Smooth muscle cell (in vitro differentiated cells): ENCODE data around the gene SNX27. TPM values are rescaled to one million over a fixed set of nuclear protein-coding genes. Genes with fewer than 3 reads are reported as not detected.

Experiments used
- DNase-seq: peaks from one replicate; lab custom pipeline; 2025; ENCODE audit not compliant: unreplicated experiment; lab: John Stamatoyannopoulos, UW
- H2AFZ ChIP-seq: fragments of 200-600 bp; sonication (generic); 2 replicates; pipeline ENCODE4 v1.6.0; 2016; ENCODE audit warnings: antibody characterized with exemption, low read depth, mild to moderate bottlenecking
- H3F3A ChIP-seq: fragments of 200-600 bp; sonication (generic); 2 replicates; pipeline ENCODE4 v1.6.0; 2017; ENCODE audit warnings: antibody characterized with exemption, low read depth
- H3K27ac ChIP-seq: fragments of 200-600 bp; sonication (generic); 2 replicates; pipeline ENCODE4 v1.5.1; 2016; ENCODE audit warnings: low read depth, mild to moderate bottlenecking
- H3K27me3 ChIP-seq: fragments of 200-600 bp; sonication (generic); 2 replicates; pipeline ENCODE4 v1.6.1; 2016; ENCODE audit warnings: low read depth, mild to moderate bottlenecking
- H3K36me3 ChIP-seq: fragments of 200-600 bp; sonication (generic); 2 replicates; pipeline ENCODE4 v1.5.1; 2016; ENCODE audit warnings: low read depth
- H3K4me1 ChIP-seq: fragments of 200-600 bp; sonication (generic); 2 replicates; pipeline ENCODE4 v1.5.1; 2016; ENCODE audit warnings: low read depth
- H3K4me2 ChIP-seq: fragments of 200-600 bp; sonication (generic); 2 replicates; pipeline ENCODE4 v1.6.0; 2016; ENCODE audit warnings: mild to moderate bottlenecking
- H3K4me3 ChIP-seq: fragments of 200-600 bp; sonication (generic); 2 replicates; pipeline ENCODE4 v1.5.1; 2016; ENCODE audit warnings: mild to moderate bottlenecking
- H3K79me2 ChIP-seq: fragments of 200-600 bp; sonication (generic); 2 replicates; pipeline ENCODE4 v1.6.0; 2016; ENCODE audit warnings: low read depth, mild to moderate bottlenecking
- H3K9ac ChIP-seq: fragments of 200-600 bp; sonication (generic); 2 replicates; pipeline ENCODE4 v1.6.0; 2016; ENCODE audit warnings: low read depth
- H3K9me3 ChIP-seq: fragments of 200-600 bp; sonication (generic); replicated peaks from 2 replicates; pipeline ENCODE4 v1.5.1; 2016; ENCODE audit warnings: low read depth
- H4K20me1 ChIP-seq: fragments of 200-600 bp; sonication (generic); 2 replicates; pipeline ENCODE4 v1.6.0; 2016; ENCODE audit warnings: low read depth
- WGBS: methylation state at CpG from one replicate; pipeline ENCODE4 v1.1.7; 2016; ENCODE audit warnings: low lambda C conversion rate; 5-methylcytosine and 5-hydroxymethylcytosine counted together
- polyA plus RNA-seq: library from polyadenylated mRNA; unstranded; fragments of >200 nt; fragmentation: Nextera tagmentation; extraction: Ambion mirVana; gene quantifications from 2 replicates; pipeline ENCODE4 v1.2.1, GENCODE V29; 2016
- total RNA-seq: library from RNA; depleted of rRNA; stranded (reverse); fragments of >200 nt; gene quantifications from 2 replicates; pipeline ENCODE4 v1.2.3, GENCODE V29; 2014
- TF ChIP-seq, protein P1 (sequence below): fragments of 200-600 bp; sonication (generic); IDR thresholded peaks from 2 replicates; pipeline ENCODE4 v1.5.1; 2017; ENCODE audit warnings: borderline replicate concordance, mild to moderate bottlenecking, antibody characterized with exemption; ENCODE audit not compliant: insufficient read depth, poor library complexity, severe bottlenecking

Gene SNX27
- total and polyA plus RNA-seq, 2 experiments from 2014 or later: 11.9 to 20.9 TPM

DNA sequence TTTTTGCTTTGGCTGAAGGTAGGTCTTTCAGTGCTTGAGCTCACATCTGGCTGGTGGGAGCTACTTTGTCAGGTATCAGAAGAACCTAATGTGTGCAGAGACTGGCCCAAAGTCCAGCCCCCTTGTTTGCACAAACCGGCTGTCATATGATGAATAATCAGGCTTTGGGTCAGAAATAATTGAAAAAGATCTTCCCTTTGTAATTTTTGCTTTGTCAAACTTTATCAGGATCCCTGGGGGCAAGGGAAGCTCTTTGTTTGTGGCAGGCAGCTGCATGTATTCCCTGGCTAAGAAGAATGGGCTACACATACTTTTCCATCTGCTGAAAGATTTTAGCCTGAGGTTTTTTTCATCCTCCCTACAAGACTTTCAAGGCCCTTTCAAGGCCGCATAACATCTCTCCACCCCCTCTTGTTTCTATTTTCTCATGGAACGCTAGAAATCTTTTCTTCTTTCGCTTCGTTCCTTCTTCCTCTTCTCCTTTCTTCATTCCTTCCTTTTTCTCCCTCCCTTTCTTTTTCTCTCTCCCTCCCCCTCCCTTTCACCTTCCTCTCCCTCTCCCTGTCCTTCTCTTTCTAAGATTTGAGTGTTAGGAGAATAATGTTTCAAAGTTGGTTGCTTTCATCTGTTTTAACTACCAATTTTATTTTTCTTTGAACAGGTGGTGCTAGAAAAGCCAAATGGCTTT, 46.2 kb upstream of the SNX27 start:
- H2AFZ ChIP-seq: no peak overlapping the region
- H3K27ac ChIP-seq: no peak overlapping the region
- H3K9ac ChIP-seq: no peak overlapping the region
- 79% methylated on average over 5 of the region's 5 CpGs for WGBS
- no peak overlapping the region for H3K4me3 ChIP-seq
- no peak overlapping the region for H3K4me2 ChIP-seq
- no peaks in the 10 kb centered on the region for H3K9me3 ChIP-seq
- H4K20me1 ChIP-seq: peaks cover 22% of the 10 kb centered on the region
- no peaks in the 10 kb centered on the region for H3F3A ChIP-seq
- H3K27me3 ChIP-seq: no peaks in the 10 kb centered on the region
- DNase-seq: no peak
- H3K36me3 ChIP-seq: no peaks in the 10 kb centered on the region
- H3K4me1 ChIP-seq: no peaks in the 10 kb centered on the region
- H3K79me2 ChIP-seq: no peaks in the 10 kb centered on the region
- TF ChIP-seq, protein P1, sequence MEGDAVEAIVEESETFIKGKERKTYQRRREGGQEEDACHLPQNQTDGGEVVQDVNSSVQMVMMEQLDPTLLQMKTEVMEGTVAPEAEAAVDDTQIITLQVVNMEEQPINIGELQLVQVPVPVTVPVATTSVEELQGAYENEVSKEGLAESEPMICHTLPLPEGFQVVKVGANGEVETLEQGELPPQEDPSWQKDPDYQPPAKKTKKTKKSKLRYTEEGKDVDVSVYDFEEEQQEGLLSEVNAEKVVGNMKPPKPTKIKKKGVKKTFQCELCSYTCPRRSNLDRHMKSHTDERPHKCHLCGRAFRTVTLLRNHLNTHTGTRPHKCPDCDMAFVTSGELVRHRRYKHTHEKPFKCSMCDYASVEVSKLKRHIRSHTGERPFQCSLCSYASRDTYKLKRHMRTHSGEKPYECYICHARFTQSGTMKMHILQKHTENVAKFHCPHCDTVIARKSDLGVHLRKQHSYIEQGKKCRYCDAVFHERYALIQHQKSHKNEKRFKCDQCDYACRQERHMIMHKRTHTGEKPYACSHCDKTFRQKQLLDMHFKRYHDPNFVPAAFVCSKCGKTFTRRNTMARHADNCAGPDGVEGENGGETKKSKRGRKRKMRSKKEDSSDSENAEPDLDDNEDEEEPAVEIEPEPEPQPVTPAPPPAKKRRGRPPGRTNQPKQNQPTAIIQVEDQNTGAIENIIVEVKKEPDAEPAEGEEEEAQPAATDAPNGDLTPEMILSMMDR: no peak

DNA sequence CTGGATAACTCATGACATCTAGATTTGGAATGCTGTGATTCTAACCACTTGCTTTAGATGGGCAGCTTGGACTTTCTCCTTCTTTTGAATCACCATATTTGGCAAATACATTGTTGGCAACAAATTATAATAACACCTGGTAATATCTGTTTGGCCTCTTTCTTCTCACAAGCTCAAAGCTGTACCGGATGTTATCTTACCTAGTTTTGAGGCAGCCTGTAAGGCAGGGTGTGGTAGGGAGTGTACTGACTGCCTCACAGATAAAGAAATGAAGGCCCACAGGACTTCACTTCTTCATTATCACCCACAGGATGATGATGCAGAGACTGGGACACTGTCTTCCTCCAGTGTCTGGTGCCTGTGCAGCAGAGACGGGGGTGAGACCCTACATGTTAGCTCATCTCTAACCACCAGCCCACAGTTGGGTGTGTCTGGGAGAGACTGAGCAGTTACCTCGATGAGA, 43.2 kb upstream of the SNX27 start:
- 82% methylated on average over 3 of the region's 3 CpGs for WGBS

DNA sequence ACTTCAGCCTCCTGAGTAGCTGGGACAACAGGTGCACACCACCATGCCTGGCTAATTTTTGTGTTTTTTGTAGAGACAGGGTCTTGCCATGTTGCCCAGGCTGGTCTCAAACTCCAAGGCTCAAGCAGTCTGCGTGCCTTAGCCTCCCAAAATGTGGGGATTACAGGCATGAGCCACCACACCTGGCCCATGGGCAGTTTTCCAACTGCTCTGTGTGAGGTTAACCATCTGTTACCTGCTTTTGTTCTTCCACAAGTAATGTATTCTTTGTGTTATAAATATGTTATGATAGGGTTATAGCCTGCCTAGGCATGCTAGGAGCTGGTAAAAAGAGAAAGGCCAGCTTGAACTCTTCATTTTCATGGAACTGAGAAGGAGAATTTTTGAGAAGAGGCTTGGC, 41.0 kb upstream of the SNX27 start:
- Histone ChIP-seq H3F3A (no peaks in the 10 kb centered on the region), H3K27ac (no peak overlapping the region), H4K20me1 (no peaks in the 10 kb centered on the region), H3K4me2 (no peak overlapping the region), H3K79me2 (no peaks in the 10 kb centered on the region), H3K9ac (no peak overlapping the region), H2AFZ (no peak overlapping the region), H3K4me3 (no peak overlapping the region), H3K4me1 (no peaks in the 10 kb centered on the region), H3K27me3 (no peaks in the 10 kb centered on the region), H3K9me3 (no peaks in the 10 kb centered on the region), H3K36me3 (peaks cover 5% of the 10 kb centered on the region)
- TF ChIP-seq, protein P1: no peak
- no peak for DNase-seq
- 87% methylated on average over 1 of the region's 1 CpG for WGBS

More for the DNA sequence above, 43.2 kb upstream of the SNX27 start:
- H2AFZ ChIP-seq: no peak overlapping the region
- no peak overlapping the region for H3K4me2 ChIP-seq
- H3K9ac ChIP-seq: no peak overlapping the region
- no peak for DNase-seq
- no peaks in the 10 kb centered on the region for H3K9me3 ChIP-seq
- no peak overlapping the region for H3K4me3 ChIP-seq
- H3K36me3 ChIP-seq: no peaks in the 10 kb centered on the region
- no peaks in the 10 kb centered on the region for H4K20me1 ChIP-seq
- H3K79me2 ChIP-seq: no peaks in the 10 kb centered on the region
- H3K4me1 ChIP-seq: no peaks in the 10 kb centered on the region
- no peaks in the 10 kb centered on the region for H3K27me3 ChIP-seq
- TF ChIP-seq, protein P1: no peak
- no peak overlapping the region for H3K27ac ChIP-seq
- H3F3A ChIP-seq: no peaks in the 10 kb centered on the region
